ENCODE results near the gene IL1RAPL1.

DNA sequence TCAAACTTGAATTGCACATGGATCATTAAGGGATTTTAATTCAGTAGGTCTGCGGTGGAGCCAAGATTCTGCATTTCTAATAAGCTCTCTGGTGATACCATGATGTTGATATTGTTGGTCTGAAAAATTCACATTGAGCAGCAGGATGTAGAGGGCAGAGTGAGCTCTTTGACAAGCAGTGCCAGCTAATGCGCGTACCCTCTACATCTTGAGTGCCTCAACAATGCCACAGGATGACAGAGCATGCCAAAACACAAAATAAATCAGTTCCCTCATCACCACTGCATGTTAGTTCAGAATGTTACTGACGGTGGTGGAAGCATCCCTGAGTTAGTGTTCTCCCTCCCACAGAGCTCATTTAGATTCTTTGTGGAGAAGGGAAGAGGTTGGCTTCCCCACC lies 23.5 kb downstream of the IL1RAPL1 start:
- TF ChIP-seq POLR2AphosphoS5 (IDR thresholded peaks at IDR 0.05; ENCODE audit: insufficient read depth, low read depth, low read length) (no peak), POLR2A (IDR thresholded peaks at IDR 0.05; ENCODE audit: low read depth, low read length) (no peak)

All from endothelial cell of umbilical vein (primary cell).